ENCODE measurements around the gene CFAP20DC. TPM values are rescaled to one million over a fixed set of nuclear protein-coding genes. Genes with fewer than 3 reads are reported as not detected.

The CFAP20DC gene
- polyA plus RNA-seq, 2 of the 4 experiments (the other 2 are of a cell fraction): 2.5 to 6.0 TPM

DNA sequence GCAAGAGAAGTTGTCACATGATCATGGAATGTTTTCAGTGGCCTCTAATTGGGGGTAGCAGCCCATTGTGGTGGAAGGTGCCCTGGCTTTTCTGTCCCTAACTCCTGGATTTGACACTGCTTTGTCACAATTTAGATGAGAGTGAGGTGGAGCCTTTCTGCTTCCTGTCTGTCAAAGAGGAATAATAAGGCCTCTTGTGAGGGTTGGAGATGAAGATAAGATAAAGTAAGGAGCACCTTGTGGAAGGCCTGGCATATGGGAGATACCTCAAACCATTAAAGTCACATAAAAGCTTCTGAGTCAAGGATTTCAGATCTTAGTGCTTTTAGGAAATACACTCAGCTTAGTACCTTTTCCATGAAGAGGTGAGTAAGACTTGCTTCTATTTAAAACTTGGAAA is 210.6 kb downstream of the CFAP20DC start:
- no peak overlapping the region for H3K27ac ChIP-seq
- no peaks in the 10 kb centered on the region for H3K4me1 ChIP-seq
- H3K4me2 ChIP-seq: no peak overlapping the region
- no peak overlapping the region for H3K4me3 ChIP-seq
- H3K9me3 ChIP-seq: no peaks in the 10 kb centered on the region
- ChIA-PET POLR2A (no interaction called here), CTCF (no interaction called here)
- TF ChIP-seq HEYL (CRISPR knock-in tag; IDR thresholded peaks at IDR 0.05): no peak
- TF ChIP-seq, protein P1, sequence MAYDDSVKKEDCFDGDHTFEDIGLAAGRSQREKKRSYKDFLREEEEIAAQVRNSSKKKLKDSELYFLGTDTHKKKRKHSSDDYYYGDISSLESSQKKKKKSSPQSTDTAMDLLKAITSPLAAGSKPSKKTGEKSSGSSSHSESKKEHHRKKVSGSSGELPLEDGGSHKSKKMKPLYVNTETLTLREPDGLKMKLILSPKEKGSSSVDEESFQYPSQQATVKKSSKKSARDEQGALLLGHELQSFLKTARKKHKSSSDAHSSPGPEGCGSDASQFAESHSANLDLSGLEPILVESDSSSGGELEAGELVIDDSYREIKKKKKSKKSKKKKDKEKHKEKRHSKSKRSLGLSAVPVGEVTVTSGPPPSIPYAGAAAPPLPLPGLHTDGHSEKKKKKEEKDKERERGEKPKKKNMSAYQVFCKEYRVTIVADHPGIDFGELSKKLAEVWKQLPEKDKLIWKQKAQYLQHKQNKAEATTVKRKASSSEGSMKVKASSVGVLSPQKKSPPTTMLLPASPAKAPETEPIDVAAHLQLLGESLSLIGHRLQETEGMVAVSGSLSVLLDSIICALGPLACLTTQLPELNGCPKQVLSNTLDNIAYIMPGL (CRISPR knock-in tag; IDR thresholded peaks at IDR 0.05; ENCODE audit: borderline replicate concordance): no peak
- TF ChIP-seq, protein P2, sequence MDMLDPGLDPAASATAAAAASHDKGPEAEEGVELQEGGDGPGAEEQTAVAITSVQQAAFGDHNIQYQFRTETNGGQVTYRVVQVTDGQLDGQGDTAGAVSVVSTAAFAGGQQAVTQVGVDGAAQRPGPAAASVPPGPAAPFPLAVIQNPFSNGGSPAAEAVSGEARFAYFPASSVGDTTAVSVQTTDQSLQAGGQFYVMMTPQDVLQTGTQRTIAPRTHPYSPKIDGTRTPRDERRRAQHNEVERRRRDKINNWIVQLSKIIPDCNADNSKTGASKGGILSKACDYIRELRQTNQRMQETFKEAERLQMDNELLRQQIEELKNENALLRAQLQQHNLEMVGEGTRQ (IDR thresholded peaks at IDR 0.05): no peak
- TF ChIP-seq TP53 (CRISPR knock-in tag; IDR thresholded peaks at IDR 0.05): no peak
- ATAC-seq (no peak), DNase-seq (ENCODE audit: low read depth in 1 of 2, low spot score in 1 of 2) (no peak), FAIRE-seq (no peak)

DNA sequence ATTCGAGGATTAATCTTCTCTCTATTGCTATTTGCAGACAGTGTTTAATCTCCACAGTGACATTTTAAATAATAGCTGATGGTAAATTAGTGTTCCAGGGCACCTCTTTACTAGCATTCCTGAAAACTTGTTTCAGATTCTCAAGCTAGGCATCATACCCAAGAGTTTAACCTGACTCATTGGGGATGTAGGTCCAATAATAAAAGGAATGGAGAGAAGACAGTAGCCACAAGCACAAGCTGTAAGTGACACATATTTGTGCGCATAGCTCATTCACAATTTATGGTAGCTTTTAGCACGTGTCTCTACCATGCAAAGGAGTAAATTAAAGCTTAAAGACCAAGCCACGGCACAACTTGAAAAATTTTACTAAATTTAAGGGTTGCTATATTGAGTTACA is 212.0 kb downstream of the CFAP20DC start:
- Histone ChIP-seq H3K4me3 (no peak overlapping the region), H3K27ac (no peak overlapping the region), H3K4me1 (no peaks in the 10 kb centered on the region), H3K9me3 (no peaks in the 10 kb centered on the region), H3K4me2 (no peak overlapping the region)
- TF ChIP-seq PHF8 (IDR thresholded peaks at IDR 0.05; ENCODE audit: borderline replicate concordance, low read depth) (no peak), KDM1A (IDR thresholded peaks at IDR 0.05; ENCODE audit: low read depth) (no peak)
- no peak for ATAC-seq
- DNase-seq (ENCODE audit: low read depth in 1 of 2, low spot score in 1 of 2): no peak
- ChIA-PET CTCF (no interaction called here), POLR2A (interaction anchor here (0.6 kb wide), 1 partner anchor 18 kb away, joined by 3 read pairs; no protein-coding TSS in a partner anchor)
- no peak for FAIRE-seq
- 34% methylated on average over 4 of the region's 4 CpGs for WGBS (ENCODE audit: missing lambda C conversion rate)

DNA sequence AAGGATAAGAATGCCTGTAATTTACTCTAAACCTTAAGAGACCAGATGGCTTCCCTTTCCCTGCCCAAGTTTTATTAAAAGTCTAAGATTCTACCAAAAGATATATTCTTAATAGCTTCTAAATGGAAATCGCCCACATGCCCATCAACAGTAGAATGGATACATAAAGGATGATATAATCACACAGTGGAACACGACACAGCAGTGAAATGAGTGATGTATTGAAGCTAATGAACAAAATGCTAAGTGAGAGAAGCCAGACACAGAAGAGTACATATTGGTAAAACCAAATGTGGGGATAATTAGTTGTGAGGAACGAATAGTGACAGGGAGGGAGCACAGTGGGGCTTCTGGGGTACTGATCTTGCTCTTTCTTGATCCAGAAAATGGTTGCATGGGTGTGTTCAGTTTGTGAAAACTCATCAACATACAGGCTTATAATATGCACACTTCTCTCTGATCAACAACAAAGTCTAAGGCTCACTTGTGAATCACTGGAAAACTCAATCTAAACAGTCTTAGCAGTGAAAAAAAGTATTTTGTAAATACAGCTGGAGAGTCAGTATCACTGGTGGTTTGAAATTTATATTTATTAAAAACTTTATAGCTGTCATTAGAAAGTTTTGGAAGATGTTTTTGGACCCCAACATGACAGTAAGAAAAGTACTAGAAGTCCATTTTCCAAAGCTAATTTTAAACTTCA is 212.5 kb downstream of the CFAP20DC start:
- TF ChIP-seq HOXA7 (CRISPR knock-in tag; IDR thresholded peaks at IDR 0.05): no peak
- Histone ChIP-seq H3K4me2 (no peak overlapping the region), H3K4me3 (no peak overlapping the region), H3K27ac (no peak overlapping the region), H3K9me3 (no peaks in the 10 kb centered on the region), H3K4me1 (no peaks in the 10 kb centered on the region)
- ChIA-PET POLR2A (interaction anchor here (0.6 kb wide), 1 partner anchor 19 kb away, joined by 3 read pairs; no protein-coding TSS in a partner anchor), CTCF (interaction anchor here (1.4 kb wide), 1 partner anchor 10 kb away, joined by 3 read pairs; no protein-coding TSS in a partner anchor)
- ATAC-seq (no peak), FAIRE-seq (no peak), DNase-seq (ENCODE audit: low read depth in 1 of 2, low spot score in 1 of 2) (no peak)
- 29% methylated on average over 3 of the region's 3 CpGs for WGBS (ENCODE audit: missing lambda C conversion rate)

DNA sequence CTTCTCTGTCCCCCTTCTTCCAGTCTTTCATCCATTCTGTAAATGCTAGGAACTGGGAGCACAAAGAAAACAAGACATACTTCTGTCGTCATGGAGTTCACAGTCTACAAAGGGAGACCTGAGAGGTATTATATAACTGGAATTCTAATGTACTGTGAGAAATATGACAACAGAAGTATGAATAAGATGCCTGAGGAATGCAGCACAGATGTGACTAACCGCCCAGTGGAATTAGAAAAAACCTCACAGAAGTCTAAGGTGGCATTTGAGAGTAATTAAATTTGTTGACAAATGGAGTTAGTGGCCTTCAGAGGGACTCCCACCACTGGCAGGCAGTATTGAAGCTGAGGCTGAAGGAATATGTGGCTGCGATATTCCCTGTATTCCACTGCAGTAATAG is 214.7 kb downstream of the CFAP20DC start:
- POLR2A ChIA-PET: no interaction called here
- FAIRE-seq: no peak
- Histone ChIP-seq H3K4me1 (no peaks in the 10 kb centered on the region), H3K4me2 (no peak overlapping the region), H3K4me3 (no peak overlapping the region), H3K27ac (no peak overlapping the region), H3K9me3 (no peaks in the 10 kb centered on the region)
- TF ChIP-seq HDAC2 (IDR thresholded peaks at IDR 0.05) (no peak), MAFK (IDR thresholded peaks at IDR 0.05; ENCODE audit: partially characterized antibody) (no peak), RARB (CRISPR knock-in tag; IDR thresholded peaks at IDR 0.05) (no peak), RNF2 (IDR thresholded peaks at IDR 0.05; ENCODE audit: borderline replicate concordance, low read depth) (no peak), TP53 (CRISPR knock-in tag; IDR thresholded peaks at IDR 0.05) (no peak), KDM5A (IDR thresholded peaks at IDR 0.05) (no peak), EHF (CRISPR knock-in tag; IDR thresholded peaks at IDR 0.05) (no peak), NFE2L2 (conservative IDR thresholded peaks at IDR 0.05; ENCODE audit: low read length) (no peak), CEBPB (IDR thresholded peaks at IDR 0.05) (no peak), TFCP2L1 (CRISPR knock-in tag; IDR thresholded peaks at IDR 0.05) (no peak), KDM1A (IDR thresholded peaks at IDR 0.05; ENCODE audit: low read depth) (no peak), GATA3 (IDR thresholded peaks at IDR 0.05; ENCODE audit: borderline replicate concordance) (no peak), HEYL (CRISPR knock-in tag; IDR thresholded peaks at IDR 0.05) (no peak), ZFP36 (IDR thresholded peaks at IDR 0.05; ENCODE audit: borderline replicate concordance, partially characterized antibody) (no peak), FOSB (CRISPR knock-in tag; IDR thresholded peaks at IDR 0.05) (no peak), CHD4 (IDR thresholded peaks at IDR 0.05; ENCODE audit: borderline replicate concordance) (no peak), FOXS1 (CRISPR knock-in tag; IDR thresholded peaks at IDR 0.05) (no peak)
- TF ChIP-seq, protein P3, sequence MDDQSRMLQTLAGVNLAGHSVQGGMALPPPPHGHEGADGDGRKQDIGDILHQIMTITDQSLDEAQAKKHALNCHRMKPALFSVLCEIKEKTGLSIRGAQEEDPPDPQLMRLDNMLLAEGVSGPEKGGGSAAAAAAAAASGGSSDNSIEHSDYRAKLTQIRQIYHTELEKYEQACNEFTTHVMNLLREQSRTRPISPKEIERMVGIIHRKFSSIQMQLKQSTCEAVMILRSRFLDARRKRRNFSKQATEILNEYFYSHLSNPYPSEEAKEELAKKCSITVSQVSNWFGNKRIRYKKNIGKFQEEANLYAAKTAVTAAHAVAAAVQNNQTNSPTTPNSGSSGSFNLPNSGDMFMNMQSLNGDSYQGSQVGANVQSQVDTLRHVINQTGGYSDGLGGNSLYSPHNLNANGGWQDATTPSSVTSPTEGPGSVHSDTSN (IDR thresholded peaks at IDR 0.05): no peak
- TF ChIP-seq, protein P4, sequence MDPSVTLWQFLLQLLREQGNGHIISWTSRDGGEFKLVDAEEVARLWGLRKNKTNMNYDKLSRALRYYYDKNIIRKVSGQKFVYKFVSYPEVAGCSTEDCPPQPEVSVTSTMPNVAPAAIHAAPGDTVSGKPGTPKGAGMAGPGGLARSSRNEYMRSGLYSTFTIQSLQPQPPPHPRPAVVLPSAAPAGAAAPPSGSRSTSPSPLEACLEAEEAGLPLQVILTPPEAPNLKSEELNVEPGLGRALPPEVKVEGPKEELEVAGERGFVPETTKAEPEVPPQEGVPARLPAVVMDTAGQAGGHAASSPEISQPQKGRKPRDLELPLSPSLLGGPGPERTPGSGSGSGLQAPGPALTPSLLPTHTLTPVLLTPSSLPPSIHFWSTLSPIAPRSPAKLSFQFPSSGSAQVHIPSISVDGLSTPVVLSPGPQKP (IDR thresholded peaks at IDR 0.05; ENCODE audit: low read depth, low read length): no peak
- TF ChIP-seq, protein P1 (CRISPR knock-in tag; IDR thresholded peaks at IDR 0.05; ENCODE audit: borderline replicate concordance): no peak
- 52% methylated on average over 3 of the region's 3 CpGs for WGBS (ENCODE audit: missing lambda C conversion rate)
- ATAC-seq: no peak
- CTCF ChIA-PET: no interaction called here
- no peak for DNase-seq (ENCODE audit: low read depth in 1 of 2, low spot score in 1 of 2)

Measured in A549 (cell line).